Transverse colon (tissue), 4 donors: ENCODE measurements around the gene OBSCN. TPM values are rescaled to one million over a fixed set of nuclear protein-coding genes. Genes with fewer than 3 reads are reported as not detected.
"Not testable (repeated sequence)": the region's sequence is repeated elsewhere in the genome, so short reads cannot be mapped to it uniquely, and the experiment has no call there.

ENCODE experiments used
- DNase-seq: peaks from one replicate; pipeline ENCODE4 v3.0.0-alpha.2; 2019
- H3K27ac ChIP-seq, 4 donors: fragments of 200-600 bp; sonication (generic); 2 replicates each; pipeline ENCODE4 v1.5.1; 2016 to 2018; ENCODE audit warnings: inconsistent platforms in 4 of 4
- H3K27me3 ChIP-seq: fragments of 200-600 bp; sonication (generic); 2 replicates; pipeline ENCODE4 v1.5.1; 2017; ENCODE audit warnings: inconsistent platforms
- H3K36me3 ChIP-seq, 4 donors: fragments of 200-600 bp; sonication (generic); 2 replicates each; pipeline ENCODE4 v1.5.1; 2017 to 2019; ENCODE audit warnings: inconsistent platforms in 4 of 4
- H3K4me1 ChIP-seq, 4 donors: fragments of 200-600 bp; sonication (generic); 2 replicates each; pipeline ENCODE4 v1.5.1; 2017 to 2020; ENCODE audit warnings: inconsistent platforms in 4 of 4
- H3K4me3 ChIP-seq, 4 donors: fragments of 200-600 bp; sonication (generic); 1 replicate in 1 of 4; 2 replicates in 3 of 4; pipeline versions ENCODE4 v1.5.1 to v1.6.1; 2017 to 2019; ENCODE audit warnings: inconsistent platforms in 4 of 4
- H3K9me3 ChIP-seq, 2 donors: fragments of 200-600 bp; sonication (generic); 2 replicates each; pipeline ENCODE4 v1.5.1; 2017 to 2019; ENCODE audit warnings: inconsistent platforms in 2 of 2
- CTCF ChIP-seq, 5 experiments: fragments of 200-600 bp in 3 of 5; fragments of 450-650 bp in 2 of 5; sonication (generic) in 3 of 5; IDR thresholded peaks; 1 replicate in 2 of 5; 2 replicates in 3 of 5; pipeline ENCODE4 v1.5.1; 2016 to 2017; ENCODE audit warnings: antibody characterized with exemption in 5 of 5, inconsistent platforms in 3 of 5, mild to moderate bottlenecking in 2 of 5, moderate library complexity in 1 of 5
- EP300 ChIP-seq: sonication (generic); formaldehyde crosslinking; IDR thresholded peaks from one replicate; pipeline ENCODE4 v1.6.1; 2017; ENCODE audit warnings: antibody characterized with exemption, low read depth
- POLR2A ChIP-seq: fragments of 450-650 bp; IDR thresholded peaks from one replicate; pipeline ENCODE4 v1.6.1; 2016; ENCODE audit warnings: antibody characterized with exemption, mild to moderate bottlenecking, moderate library complexity
- POLR2AphosphoS5 ChIP-seq, 3 donors: sonication (generic); formaldehyde crosslinking; IDR thresholded peaks; one replicate each; pipeline ENCODE4 v1.6.1; 2016; ENCODE audit warnings: antibody characterized with exemption in 3 of 3
- WGBS, 2 donors: methylation state at CpG; one replicate each; pipeline ENCODE4 v1.1.5; 2018; ENCODE audit warnings: low coverage in 1 of 2; 5-methylcytosine and 5-hydroxymethylcytosine counted together
- in situ Hi-C, 4 donors: fragments of 200-750 bp; cut with MboI; loops; one replicate each; pipeline versions ENCODE4 v1.15.0 to v1.15.1; 2017; ENCODE audit warnings: low sequenced_read_pairs in 3 of 4, low pct_ligation_motif_present in 1 of 4, low pct_unique_long_range_greater_than_20kb in 1 of 4
- intact Hi-C: fragments of 100-400 bp; cut with DNase I; formaldehyde crosslinking; loops from one replicate; pipeline ENCODE4 v1.15.1; 2023; ENCODE audit warnings: low total_unique reads
- total RNA-seq, 4 donors: library from RNA; depleted of rRNA; stranded (reverse); fragments of >200 nt; gene quantifications; one replicate each; pipeline ENCODE4 v1.1.0, GENCODE V29; 2016

Gene OBSCN
- total RNA-seq, 4 donors from 2014 or later = 11.9 to 21.7 (median 15.8) TPM

GRCh38 chr1:228265167-228265566, 57.3 kb downstream of the OBSCN start:
- Histone ChIP-seq H3K27ac (no peak overlapping the region), H3K27me3 (no peaks in the 10 kb centered on the region), H3K4me3 (no peak overlapping the region), H3K9me3 (peaks cover 0 to 4% of the 10 kb centered on the region in 2 donors), H3K36me3 (no peaks in the 10 kb centered on the region), H3K4me1 (no peaks in the 10 kb centered on the region)
- TF ChIP-seq POLR2A = no peak
- no peak for TF ChIP-seq EP300
- TF ChIP-seq CTCF (IDR thresholded peaks at IDR 0.05) = no peak
- TF ChIP-seq POLR2AphosphoS5 (IDR thresholded peaks at IDR 0.05) = no peak
- no peak for DNase-seq
- intact Hi-C loops = no loop called here
- in situ Hi-C loops = no loop called here

GRCh38 chr1:228267962-228268880, 60.4 kb downstream of the OBSCN start:
- WGBS, 2 donors = 83 to 88% methylated on average over 2 to 19 of the region's 22 CpGs
- no peak for TF ChIP-seq POLR2AphosphoS5 (IDR thresholded peaks at IDR 0.05)
- TF ChIP-seq POLR2A = no peak
- TF ChIP-seq CTCF (IDR thresholded peaks at IDR 0.05) = no peak
- no peak for TF ChIP-seq EP300
- Histone ChIP-seq H3K4me3 (no peak overlapping the region), H3K27me3 (no peaks in the 10 kb centered on the region), H3K4me1 (no peaks in the 10 kb centered on the region), H3K36me3 (no peaks in the 10 kb centered on the region), H3K9me3 (no peaks in the 10 kb centered on the region), H3K27ac (no peak overlapping the region)
- in situ Hi-C loops (no loop called here), intact Hi-C loops (no loop called here)
- DNase-seq = no peak

GRCh38 chr1:228268881-228269265, 61.0 kb downstream of the OBSCN start:
- no peaks in the 10 kb centered on the region for H3K27me3 ChIP-seq
- H3K27ac ChIP-seq = no peak overlapping the region
- no peak overlapping the region for H3K4me3 ChIP-seq
- H3K9me3 ChIP-seq = no peaks in the 10 kb centered on the region
- no peaks in the 10 kb centered on the region for H3K4me1 ChIP-seq
- 94% methylated on average over 8 of the region's 8 CpGs; no CpG with 5 or more reads in 1 of the 2 donors for WGBS, 2 donors
- in situ Hi-C loops (no loop called here), intact Hi-C loops (no loop called here)
- H3K36me3 ChIP-seq = no peaks in the 10 kb centered on the region
- TF ChIP-seq POLR2A (no peak), CTCF (IDR thresholded peaks at IDR 0.05) (no peak), EP300 (no peak), POLR2AphosphoS5 (IDR thresholded peaks at IDR 0.05) (no peak)
- no peak for DNase-seq

GRCh38 chr1:228269431-228269830, 61.6 kb downstream of the OBSCN start:
- H3K36me3 ChIP-seq, in situ Hi-C loops, H3K9me3 ChIP-seq, DNase-seq, intact Hi-C loops, H3K27me3 ChIP-seq, H3K27ac ChIP-seq, H3K4me1 ChIP-seq, H3K4me3 ChIP-seq: not testable (repeated sequence)
- WGBS, 2 donors = 93 to 100% methylated on average over 9 to 17 of the region's 17 CpGs

- no peak for DNase-seq
- in situ Hi-C loops = no loop called here
- no peaks in the 10 kb centered on the region for H3K36me3 ChIP-seq
- H3K27ac ChIP-seq = no peak overlapping the region
- no peaks in the 10 kb centered on the region for H3K27me3 ChIP-seq
- 54 to 82% methylated on average over 1 of the region's 1 CpG for whole genome bisulfite sequencing, 2 donors
- intact Hi-C loops = no loop called here
- TF ChIP-seq EP300 (no peak), POLR2A (no peak), POLR2AphosphoS5 (IDR thresholded peaks at IDR 0.05) (no peak), CTCF (IDR thresholded peaks at IDR 0.05) (no peak)
- no peaks in the 10 kb centered on the region for H3K9me3 ChIP-seq
- no peak overlapping the region for H3K4me3 ChIP-seq
- peaks cover 0 to 3% (median under 1%) of the 10 kb centered on the region in 4 donors for H3K4me1 ChIP-seq
Observed at GRCh38 chr1:228270032-228270431, 62.2 kb downstream of the OBSCN start.
